Natural killer cell (primary cell): Measurements from ENCODE around the gene NPR3. TPM values are rescaled to one million over a fixed set of nuclear protein-coding genes. Genes with fewer than 3 reads are reported as not detected.

Experiments used
- ATAC-seq, 3 donors: fragments of 150-1000 bp in 2 of 3; fragments of 200-7000 bp in 1 of 3; cut with Tn5 transposase; 1 replicate in 1 of 3; 2 replicates in 2 of 3; pipeline ENCODE4 v1.10.0; 2021; ENCODE audit warnings: mild to moderate bottlenecking in 2 of 3, moderate library complexity in 2 of 3
- DNase-seq, 2 donors: peaks; one replicate each; pipeline versions ENCODE4 v3.0.0 to v3.0.0-alpha.2; 2013 to 2021; ENCODE audit warnings: mixed read lengths in 1 of 2
- H3K27ac ChIP-seq: one replicate; pipeline ENCODE4 v1.5.1; 2013; ENCODE audit warnings: mild to moderate bottlenecking, low read length
- H3K27me3 ChIP-seq: one replicate; pipeline ENCODE4 v1.6.1; 2013; ENCODE audit warnings: low read length; ENCODE audit not compliant: control insufficient read depth, insufficient read depth
- H3K36me3 ChIP-seq: one replicate; pipeline ENCODE4 v1.6.1; 2013; ENCODE audit warnings: low read length; ENCODE audit not compliant: control insufficient read depth, insufficient read depth
- H3K4me1 ChIP-seq: one replicate; pipeline ENCODE4 v1.6.1; 2013; ENCODE audit warnings: low read length; ENCODE audit not compliant: control insufficient read depth, insufficient read depth
- H3K4me3 ChIP-seq: one replicate; pipeline ENCODE4 v1.5.1; 2013; ENCODE audit warnings: low read length
- H3K9me3 ChIP-seq: one replicate; pipeline ENCODE4 v1.6.1; 2013; ENCODE audit warnings: low read length; ENCODE audit not compliant: control insufficient read depth, insufficient read depth
- H3K27ac Mint-ChIP-seq, 2 donors: one replicate each; pipeline ENCODE4 v1.8.0; 2022; ENCODE audit warnings: mild to moderate bottlenecking in 2 of 2, mixed read lengths in 2 of 2, moderate library complexity in 1 of 2
- H3K27me3 Mint-ChIP-seq, 2 donors: one replicate each; pipeline ENCODE4 v1.8.0; 2022; ENCODE audit warnings: low read depth in 2 of 2, mixed read lengths in 2 of 2
- H3K36me3 Mint-ChIP-seq: one replicate; pipeline ENCODE4 v1.8.0; 2022; ENCODE audit warnings: mixed read lengths
- H3K4me1 Mint-ChIP-seq, 2 donors: one replicate each; pipeline ENCODE4 v1.8.0; 2022; ENCODE audit warnings: mixed read lengths in 2 of 2
- H3K4me3 Mint-ChIP-seq: one replicate; pipeline ENCODE4 v1.8.0; 2022; ENCODE audit warnings: mild to moderate bottlenecking, moderate library complexity, mixed read lengths
- H3K9me3 Mint-ChIP-seq, 2 donors: one replicate each; pipeline ENCODE4 v1.8.0; 2022; ENCODE audit warnings: mixed read lengths in 2 of 2
- WGBS: methylation state at CpG from one replicate; pipeline ENCODE4 v1.1.7; 2013; ENCODE audit warnings: missing lambda C conversion rate; ENCODE audit not compliant: insufficient coverage; 5-methylcytosine and 5-hydroxymethylcytosine counted together
- intact Hi-C: fragments of 100-400 bp; cut with micrococcal nuclease; formaldehyde crosslinking; loops from one replicate; pipeline ENCODE4 v1.14.2; 2022
- total RNA-seq, 4 donors: library from RNA; stranded (reverse); fragments of 120-200 nt in 1 of 4; gene quantifications; one replicate each; pipeline versions ENCODE4 v1.2.3 to v1.2.4, GENCODE V29; 2013 to 2022
- TF ChIP-seq, protein P1 (sequence below): fragments of 200-600 bp; IDR thresholded peaks from one replicate; pipeline ENCODE4 v1.8.0; 2022; ENCODE audit warnings: antibody characterized with exemption

NPR3 gene
- total RNA-seq, 3 donors from 2014 or later (not counting 1 experiment from before 2014, with no cell fraction given): 0.23 TPM; not detected in 2

DNA sequence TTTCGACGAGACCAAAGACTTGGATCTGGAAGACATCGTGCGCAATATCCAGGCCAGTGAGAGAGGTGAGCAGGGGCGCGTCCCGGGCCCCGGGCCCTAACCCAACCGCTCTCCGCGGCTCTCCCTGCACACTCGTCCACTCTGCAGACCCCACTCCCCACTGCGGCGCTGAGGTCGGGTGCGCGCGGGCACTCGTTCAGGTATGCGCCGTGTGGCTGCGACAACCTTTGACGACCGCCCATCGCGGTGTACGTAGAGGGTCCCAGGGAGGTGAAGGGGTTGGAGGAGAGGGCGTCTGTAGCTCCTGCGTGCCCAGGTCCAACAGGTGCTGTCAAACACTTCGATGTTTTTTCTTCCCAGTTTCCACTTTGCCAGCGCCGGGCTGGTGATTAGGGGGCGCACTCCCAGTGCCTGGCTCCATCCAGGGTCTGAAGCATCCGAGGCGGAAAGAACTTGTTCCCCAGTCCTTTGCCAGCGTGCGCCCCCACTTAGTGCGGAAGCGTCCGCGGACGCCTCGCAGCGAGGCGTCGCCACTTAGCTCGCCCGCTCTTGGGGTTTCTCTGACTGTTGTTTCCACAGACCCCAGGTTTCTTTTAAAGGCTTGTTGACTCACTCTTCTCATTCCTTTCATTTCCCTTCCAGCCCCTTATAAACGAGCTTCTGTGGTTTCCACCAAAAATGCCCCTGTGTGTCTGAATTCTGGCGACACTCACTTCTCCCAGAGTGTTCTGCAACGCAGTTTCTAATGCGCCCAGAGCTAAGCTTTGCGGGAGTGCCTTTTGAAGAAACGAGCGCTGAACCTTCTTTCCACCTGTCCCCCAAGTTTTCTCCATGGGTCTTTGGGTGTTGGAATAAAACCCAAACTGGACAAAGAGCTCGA, 1.6 kb downstream of the NPR3 start:
- Mint-ChIP-seq H3K27me3 (peaks cover 40 to 71% of the 10 kb centered on the region in 2 donors), H3K27ac (no peak overlapping the region), H3K4me1 (peaks cover 30 to 44% of the 10 kb centered on the region in 2 donors), H3K4me3 (peak overlapping the region; percentile 52), H3K36me3 (peaks cover 6% of the 10 kb centered on the region), H3K9me3 (no peaks in the 10 kb centered on the region)
- TF ChIP-seq, protein P1, sequence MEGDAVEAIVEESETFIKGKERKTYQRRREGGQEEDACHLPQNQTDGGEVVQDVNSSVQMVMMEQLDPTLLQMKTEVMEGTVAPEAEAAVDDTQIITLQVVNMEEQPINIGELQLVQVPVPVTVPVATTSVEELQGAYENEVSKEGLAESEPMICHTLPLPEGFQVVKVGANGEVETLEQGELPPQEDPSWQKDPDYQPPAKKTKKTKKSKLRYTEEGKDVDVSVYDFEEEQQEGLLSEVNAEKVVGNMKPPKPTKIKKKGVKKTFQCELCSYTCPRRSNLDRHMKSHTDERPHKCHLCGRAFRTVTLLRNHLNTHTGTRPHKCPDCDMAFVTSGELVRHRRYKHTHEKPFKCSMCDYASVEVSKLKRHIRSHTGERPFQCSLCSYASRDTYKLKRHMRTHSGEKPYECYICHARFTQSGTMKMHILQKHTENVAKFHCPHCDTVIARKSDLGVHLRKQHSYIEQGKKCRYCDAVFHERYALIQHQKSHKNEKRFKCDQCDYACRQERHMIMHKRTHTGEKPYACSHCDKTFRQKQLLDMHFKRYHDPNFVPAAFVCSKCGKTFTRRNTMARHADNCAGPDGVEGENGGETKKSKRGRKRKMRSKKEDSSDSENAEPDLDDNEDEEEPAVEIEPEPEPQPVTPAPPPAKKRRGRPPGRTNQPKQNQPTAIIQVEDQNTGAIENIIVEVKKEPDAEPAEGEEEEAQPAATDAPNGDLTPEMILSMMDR: no peak
- peaks cover 45% of the 10 kb centered on the region for H3K27me3 ChIP-seq
- ATAC-seq (peak in 1 of 3 donors; percentile 3), DNase-seq (no peak)
- H3K9me3 ChIP-seq: no peaks in the 10 kb centered on the region
- no peak overlapping the region for H3K27ac ChIP-seq
- H3K36me3 ChIP-seq: no peaks in the 10 kb centered on the region
- peaks cover 46% of the 10 kb centered on the region for H3K4me1 ChIP-seq
- intact Hi-C loops: loop anchor here (10.0 kb wide), 1 partner anchor 232 kb away; no protein-coding TSS in a partner anchor
- WGBS: 3% methylated on average over 55 of the region's 56 CpGs
- H3K4me3 ChIP-seq: no peak overlapping the region

DNA sequence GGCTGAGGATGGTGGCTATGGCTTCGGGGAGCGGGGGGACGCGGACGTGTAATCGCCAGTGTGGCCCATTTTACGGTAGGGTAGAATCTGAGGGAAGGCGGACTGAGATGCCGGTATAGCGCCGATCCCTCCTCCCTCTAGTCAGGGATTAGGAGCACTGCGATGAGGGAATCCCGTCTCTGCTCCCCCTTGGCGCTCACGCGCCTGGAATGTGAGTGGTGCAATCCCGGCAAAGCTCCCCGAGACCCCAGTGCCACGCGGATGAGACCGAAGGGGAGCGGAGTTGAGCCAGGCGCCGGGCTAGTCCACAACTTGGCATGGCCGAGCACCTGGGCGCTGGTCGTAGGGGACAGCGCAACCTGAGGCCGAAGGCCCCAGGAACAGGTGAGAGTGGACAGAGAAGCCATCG, 2.2 kb downstream of the NPR3 start:
- H3K4me1 Mint-ChIP-seq: peaks cover 30 to 44% of the 10 kb centered on the region in 2 donors
- H3K9me3 Mint-ChIP-seq: no peaks in the 10 kb centered on the region
- Histone ChIP-seq H3K4me3 (no peak overlapping the region), H3K36me3 (no peaks in the 10 kb centered on the region), H3K27ac (no peak overlapping the region), H3K4me1 (peaks cover 46% of the 10 kb centered on the region), H3K9me3 (no peaks in the 10 kb centered on the region), H3K27me3 (peaks cover 45% of the 10 kb centered on the region)
- peaks cover 44 to 72% of the 10 kb centered on the region in 2 donors for H3K27me3 Mint-ChIP-seq
- peaks cover 10% of the 10 kb centered on the region for H3K36me3 Mint-ChIP-seq
- TF ChIP-seq, protein P1: no peak
- no peak for ATAC-seq
- intact Hi-C loops: loop anchor here (10.0 kb wide), 1 partner anchor 231 kb away; no protein-coding TSS in a partner anchor
- H3K27ac Mint-ChIP-seq: no peak overlapping the region
- 2% methylated on average over 30 of the region's 30 CpGs for WGBS
- DNase-seq: no peak
- H3K4me3 Mint-ChIP-seq: no peak overlapping the region

DNA sequence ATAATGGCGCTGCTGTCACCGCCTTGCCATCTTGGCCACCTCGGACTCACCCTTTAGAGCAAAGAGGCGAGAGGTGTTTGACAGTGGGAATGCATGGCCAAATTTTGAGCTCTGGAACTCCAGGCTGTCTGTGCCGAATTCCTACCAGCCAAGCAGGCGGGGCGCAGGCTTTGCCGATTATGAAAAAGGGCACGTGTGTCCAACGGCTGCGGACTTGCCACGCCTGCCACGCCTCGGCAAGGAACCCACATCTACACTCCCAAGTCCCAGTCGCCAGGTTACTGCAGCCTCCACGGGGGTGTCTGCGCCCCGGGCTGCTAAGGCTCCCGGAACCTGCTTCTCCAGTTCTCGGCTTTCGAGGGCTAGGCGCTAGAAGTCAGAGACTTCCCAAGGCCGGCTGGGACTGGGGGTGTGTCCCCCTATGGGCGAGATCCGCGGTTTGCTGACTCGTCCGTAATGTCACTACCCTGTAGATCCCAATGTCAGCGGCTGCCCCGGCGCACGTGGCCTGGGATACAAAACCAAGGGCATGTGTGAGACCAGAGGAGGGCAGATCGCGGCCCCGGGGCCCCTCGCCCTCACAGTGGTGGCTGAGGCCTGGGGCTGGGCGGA, 2.8 kb downstream of the NPR3 start:
- Mint-ChIP-seq H3K4me1 (peaks cover 26 to 41% of the 10 kb centered on the region in 2 donors), H3K27ac (no peak overlapping the region), H3K9me3 (no peaks in the 10 kb centered on the region), H3K27me3 (peaks cover 41 to 67% of the 10 kb centered on the region in 2 donors), H3K4me3 (no peak overlapping the region), H3K36me3 (peaks cover 11% of the 10 kb centered on the region)
- ATAC-seq: no peak
- Histone ChIP-seq H3K36me3 (no peaks in the 10 kb centered on the region), H3K27ac (no peak overlapping the region), H3K9me3 (no peaks in the 10 kb centered on the region), H3K4me3 (no peak overlapping the region), H3K4me1 (peaks cover 43% of the 10 kb centered on the region), H3K27me3 (peaks cover 41% of the 10 kb centered on the region)
- DNase-seq: no peak
- intact Hi-C loops: loop anchor here (10.0 kb wide), 1 partner anchor 231 kb away; no protein-coding TSS in a partner anchor
- TF ChIP-seq, protein P1: no peak
- 2% methylated on average over 37 of the region's 37 CpGs for WGBS
